ENCODE data around the gene NIM1K. TPM values are rescaled to one million over a fixed set of nuclear protein-coding genes. Genes with fewer than 3 reads are reported as not detected.

Gene NIM1K
- total and polyA plus RNA-seq, 2 of the 13 experiments (the other 11 are each of a cell fraction or from before 2014, with no cell fraction given) = 0.04 TPM; not detected in 1

DNA sequence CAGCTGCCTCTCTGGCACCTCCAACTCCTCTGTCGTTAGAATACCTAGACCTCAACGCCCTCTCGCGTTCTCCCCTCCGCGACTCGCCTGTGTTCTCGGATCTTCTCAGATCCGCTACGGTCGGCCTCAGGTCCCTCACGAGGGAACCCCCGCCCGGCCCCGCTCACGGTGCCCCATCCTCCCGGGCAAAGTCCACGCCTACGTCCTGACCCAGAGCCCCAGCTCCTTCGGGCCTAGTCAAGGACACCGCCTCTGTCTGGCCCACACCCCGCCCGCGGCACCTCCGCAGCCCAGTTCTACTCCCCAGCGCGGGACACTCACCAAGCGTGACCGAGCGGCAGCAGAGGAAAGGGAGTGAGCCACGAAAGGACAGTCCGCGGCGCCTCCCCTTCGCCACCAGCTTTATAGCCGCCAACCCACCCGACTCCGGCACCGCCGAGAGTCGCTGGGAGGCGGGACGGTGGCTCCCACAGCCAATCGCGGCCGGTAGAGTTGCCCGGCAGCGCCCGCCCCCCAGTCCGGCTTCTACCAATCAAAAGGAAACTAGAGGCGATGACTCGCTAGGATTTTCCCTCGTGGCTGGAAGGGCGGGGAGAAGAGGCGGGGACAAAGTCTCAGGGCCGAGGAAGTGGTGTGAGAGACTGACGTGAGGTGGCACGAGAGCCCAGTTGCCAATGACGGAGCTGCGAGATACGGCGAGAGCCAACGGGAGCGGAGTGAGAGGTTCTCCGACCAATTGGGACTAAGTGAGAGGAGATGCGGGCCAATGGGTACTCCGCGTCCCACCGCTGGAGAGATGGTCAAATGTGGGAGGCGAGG lies 121.2 kb downstream of the NIM1K start, which contains the start of gene HMGCS1 (continued):
- TF ChIP-seq, protein P1, sequence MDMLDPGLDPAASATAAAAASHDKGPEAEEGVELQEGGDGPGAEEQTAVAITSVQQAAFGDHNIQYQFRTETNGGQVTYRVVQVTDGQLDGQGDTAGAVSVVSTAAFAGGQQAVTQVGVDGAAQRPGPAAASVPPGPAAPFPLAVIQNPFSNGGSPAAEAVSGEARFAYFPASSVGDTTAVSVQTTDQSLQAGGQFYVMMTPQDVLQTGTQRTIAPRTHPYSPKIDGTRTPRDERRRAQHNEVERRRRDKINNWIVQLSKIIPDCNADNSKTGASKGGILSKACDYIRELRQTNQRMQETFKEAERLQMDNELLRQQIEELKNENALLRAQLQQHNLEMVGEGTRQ (IDR thresholded peaks at IDR 0.05; ENCODE audit: low read depth, low read length) = no peak
- TF ChIP-seq, protein P1 (CRISPR knock-in tag; IDR thresholded peaks at IDR 0.05; ENCODE audit: borderline replicate concordance) = peak; percentile 57
- TF ChIP-seq, protein P2, sequence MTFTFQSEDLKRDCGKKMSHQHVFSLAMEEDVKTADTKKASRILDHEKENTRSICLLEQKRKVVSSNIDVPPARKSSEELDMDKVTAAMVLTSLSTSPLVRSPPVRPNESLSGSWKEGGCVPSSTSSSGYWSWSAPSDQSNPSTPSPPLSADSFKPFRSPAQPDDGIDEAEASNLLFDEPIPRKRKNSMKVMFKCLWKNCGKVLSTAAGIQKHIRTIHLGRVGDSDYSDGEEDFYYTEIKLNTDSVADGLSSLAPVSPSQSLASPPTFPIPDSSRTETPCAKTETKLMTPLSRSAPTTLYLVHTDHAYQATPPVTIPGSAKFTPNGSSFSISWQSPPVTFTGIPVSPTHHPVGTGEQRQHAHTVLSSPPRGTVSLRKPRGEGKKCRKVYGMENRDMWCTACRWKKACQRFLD (CRISPR knock-in tag; IDR thresholded peaks at IDR 0.05; ENCODE audit: borderline replicate concordance) = no peak; the same call in 1 of the 2 replicates
- TF ChIP-seq, protein P3, sequence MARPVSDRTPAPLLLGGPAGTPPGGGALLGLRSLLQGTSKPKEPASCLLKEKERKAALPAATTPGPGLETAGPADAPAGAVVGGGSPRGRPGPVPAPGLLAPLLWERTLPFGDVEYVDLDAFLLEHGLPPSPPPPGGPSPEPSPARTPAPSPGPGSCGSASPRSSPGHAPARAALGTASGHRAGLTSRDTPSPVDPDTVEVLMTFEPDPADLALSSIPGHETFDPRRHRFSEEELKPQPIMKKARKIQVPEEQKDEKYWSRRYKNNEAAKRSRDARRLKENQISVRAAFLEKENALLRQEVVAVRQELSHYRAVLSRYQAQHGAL (CRISPR knock-in tag; IDR thresholded peaks at IDR 0.05; ENCODE audit: not compliant biosample characterization) = no peak
- TF ChIP-seq ZNF30 (CRISPR knock-in tag; IDR thresholded peaks at IDR 0.05) (no peak), ARNTL (CRISPR knock-in tag; IDR thresholded peaks at IDR 0.05) (peak; percentile 63), SSRP1 (CRISPR knock-in tag; IDR thresholded peaks at IDR 0.05) (no peak), HNF4G (IDR thresholded peaks at IDR 0.05; ENCODE audit: borderline replicate concordance, low read depth, low read length) (peak; percentile 82), HNF4G (CRISPR knock-in tag; IDR thresholded peaks at IDR 0.05; ENCODE audit: borderline replicate concordance, low read depth) (peak; percentile 89), MED8 (CRISPR knock-in tag; IDR thresholded peaks at IDR 0.05; ENCODE audit: insufficient replicate concordance) (peak; percentile 90)
- TF ChIP-seq, protein P4, sequence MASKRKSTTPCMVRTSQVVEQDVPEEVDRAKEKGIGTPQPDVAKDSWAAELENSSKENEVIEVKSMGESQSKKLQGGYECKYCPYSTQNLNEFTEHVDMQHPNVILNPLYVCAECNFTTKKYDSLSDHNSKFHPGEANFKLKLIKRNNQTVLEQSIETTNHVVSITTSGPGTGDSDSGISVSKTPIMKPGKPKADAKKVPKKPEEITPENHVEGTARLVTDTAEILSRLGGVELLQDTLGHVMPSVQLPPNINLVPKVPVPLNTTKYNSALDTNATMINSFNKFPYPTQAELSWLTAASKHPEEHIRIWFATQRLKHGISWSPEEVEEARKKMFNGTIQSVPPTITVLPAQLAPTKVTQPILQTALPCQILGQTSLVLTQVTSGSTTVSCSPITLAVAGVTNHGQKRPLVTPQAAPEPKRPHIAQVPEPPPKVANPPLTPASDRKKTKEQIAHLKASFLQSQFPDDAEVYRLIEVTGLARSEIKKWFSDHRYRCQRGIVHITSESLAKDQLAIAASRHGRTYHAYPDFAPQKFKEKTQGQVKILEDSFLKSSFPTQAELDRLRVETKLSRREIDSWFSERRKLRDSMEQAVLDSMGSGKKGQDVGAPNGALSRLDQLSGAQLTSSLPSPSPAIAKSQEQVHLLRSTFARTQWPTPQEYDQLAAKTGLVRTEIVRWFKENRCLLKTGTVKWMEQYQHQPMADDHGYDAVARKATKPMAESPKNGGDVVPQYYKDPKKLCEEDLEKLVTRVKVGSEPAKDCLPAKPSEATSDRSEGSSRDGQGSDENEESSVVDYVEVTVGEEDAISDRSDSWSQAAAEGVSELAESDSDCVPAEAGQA (IDR thresholded peaks at IDR 0.05; ENCODE audit: low read depth) = peak; percentile 56; the same call in 1 of the 2 replicates
- TF ChIP-seq, protein P4 (CRISPR knock-in tag; IDR thresholded peaks at IDR 0.05; ENCODE audit: borderline replicate concordance) = no peak
- TF ChIP-seq, protein P5, sequence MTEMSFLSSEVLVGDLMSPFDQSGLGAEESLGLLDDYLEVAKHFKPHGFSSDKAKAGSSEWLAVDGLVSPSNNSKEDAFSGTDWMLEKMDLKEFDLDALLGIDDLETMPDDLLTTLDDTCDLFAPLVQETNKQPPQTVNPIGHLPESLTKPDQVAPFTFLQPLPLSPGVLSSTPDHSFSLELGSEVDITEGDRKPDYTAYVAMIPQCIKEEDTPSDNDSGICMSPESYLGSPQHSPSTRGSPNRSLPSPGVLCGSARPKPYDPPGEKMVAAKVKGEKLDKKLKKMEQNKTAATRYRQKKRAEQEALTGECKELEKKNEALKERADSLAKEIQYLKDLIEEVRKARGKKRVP (CRISPR knock-in tag; IDR thresholded peaks at IDR 0.05) = peak in 1 of 2 experiments; percentile 68; a peak in 2 of 4 replicates
- TF ChIP-seq, protein P6, sequence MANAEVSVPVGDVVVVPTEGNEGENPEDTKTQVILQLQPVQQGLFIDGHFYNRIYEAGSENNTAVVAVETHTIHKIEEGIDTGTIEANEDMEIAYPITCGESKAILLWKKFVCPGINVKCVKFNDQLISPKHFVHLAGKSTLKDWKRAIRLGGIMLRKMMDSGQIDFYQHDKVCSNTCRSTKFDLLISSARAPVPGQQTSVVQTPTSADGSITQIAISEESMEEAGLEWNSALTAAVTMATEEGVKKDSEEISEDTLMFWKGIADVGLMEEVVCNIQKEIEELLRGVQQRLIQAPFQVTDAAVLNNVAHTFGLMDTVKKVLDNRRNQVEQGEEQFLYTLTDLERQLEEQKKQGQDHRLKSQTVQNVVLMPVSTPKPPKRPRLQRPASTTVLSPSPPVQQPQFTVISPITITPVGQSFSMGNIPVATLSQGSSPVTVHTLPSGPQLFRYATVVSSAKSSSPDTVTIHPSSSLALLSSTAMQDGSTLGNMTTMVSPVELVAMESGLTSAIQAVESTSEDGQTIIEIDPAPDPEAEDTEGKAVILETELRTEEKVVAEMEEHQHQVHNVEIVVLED (CRISPR knock-in tag; IDR thresholded peaks at IDR 0.05; ENCODE audit: borderline replicate concordance) = peak; percentile 75; the same call in 1 of the 2 replicates
